ENCODE data around the gene MATN4. TPM values are rescaled to one million over a fixed set of nuclear protein-coding genes. Genes with fewer than 3 reads are reported as not detected.

The MATN4 gene
- total RNA-seq, 1 experiment from 2014 or later, result 0.33 TPM

DNA sequence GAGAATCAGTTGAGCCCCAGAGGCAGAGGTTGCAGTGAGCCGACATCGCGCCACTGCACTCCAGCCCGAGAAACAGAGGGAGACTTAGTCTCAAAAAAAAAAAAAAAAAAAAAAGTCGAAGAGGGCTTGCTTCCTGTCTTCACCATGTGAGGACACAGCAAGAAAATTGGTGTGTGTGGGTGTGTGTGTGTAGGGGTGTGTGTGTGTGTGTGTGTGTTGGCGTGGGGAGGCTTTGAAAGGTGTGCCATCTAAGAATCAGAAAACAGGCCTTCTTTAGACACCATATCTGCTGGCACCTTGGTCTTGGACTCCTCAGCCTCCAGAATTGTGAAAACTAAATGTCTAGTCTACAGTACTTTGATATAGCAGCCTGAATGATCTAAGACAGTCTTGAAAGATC, 8.3 kb downstream of the MATN4 start:
- no TSS peak for BruUV-seq (replicated peaks)
- Histone ChIP-seq H3K4me1 (replicated peaks; ENCODE audit: insufficient read depth) (no peaks in the 10 kb centered on the region), H3K27ac (no peak overlapping the region), H3K9me2 (ENCODE audit: insufficient read depth) (no peaks in the 10 kb centered on the region), H2AFZ (no peak overlapping the region), H3F3A (ENCODE audit: insufficient read depth, low read depth) (no peaks in the 10 kb centered on the region), H3K36me3 (ENCODE audit: low read depth) (no peaks in the 10 kb centered on the region), H4K20me1 (ENCODE audit: insufficient read depth) (no peaks in the 10 kb centered on the region), H3K4me2 (no peak overlapping the region), H3K4me3 (no peak overlapping the region), H3K9me3 (ENCODE audit: insufficient read depth, low read depth) (0 out of 2 replicates have a peak, but pooled peaks cover 3% of the 10 kb centered on the region), H3K27me3 (ENCODE audit: insufficient read depth, low read depth) (no peaks in the 10 kb centered on the region), H3K79me2 (ENCODE audit: low read depth) (no peaks in the 10 kb centered on the region)
- no peak for DNase-seq
- intact Hi-C loops (cut with micrococcal nuclease; ENCODE audit: unreplicated experiment), result loop anchor here (10.0 kb wide), 1 partner anchor 615 kb away; no protein-coding TSS in a partner anchor
- no peak for TF ChIP-seq EZH2 (IDR thresholded peaks at IDR 0.05; ENCODE audit: low read depth)
- TF ChIP-seq, protein P1, sequence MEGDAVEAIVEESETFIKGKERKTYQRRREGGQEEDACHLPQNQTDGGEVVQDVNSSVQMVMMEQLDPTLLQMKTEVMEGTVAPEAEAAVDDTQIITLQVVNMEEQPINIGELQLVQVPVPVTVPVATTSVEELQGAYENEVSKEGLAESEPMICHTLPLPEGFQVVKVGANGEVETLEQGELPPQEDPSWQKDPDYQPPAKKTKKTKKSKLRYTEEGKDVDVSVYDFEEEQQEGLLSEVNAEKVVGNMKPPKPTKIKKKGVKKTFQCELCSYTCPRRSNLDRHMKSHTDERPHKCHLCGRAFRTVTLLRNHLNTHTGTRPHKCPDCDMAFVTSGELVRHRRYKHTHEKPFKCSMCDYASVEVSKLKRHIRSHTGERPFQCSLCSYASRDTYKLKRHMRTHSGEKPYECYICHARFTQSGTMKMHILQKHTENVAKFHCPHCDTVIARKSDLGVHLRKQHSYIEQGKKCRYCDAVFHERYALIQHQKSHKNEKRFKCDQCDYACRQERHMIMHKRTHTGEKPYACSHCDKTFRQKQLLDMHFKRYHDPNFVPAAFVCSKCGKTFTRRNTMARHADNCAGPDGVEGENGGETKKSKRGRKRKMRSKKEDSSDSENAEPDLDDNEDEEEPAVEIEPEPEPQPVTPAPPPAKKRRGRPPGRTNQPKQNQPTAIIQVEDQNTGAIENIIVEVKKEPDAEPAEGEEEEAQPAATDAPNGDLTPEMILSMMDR (conservative IDR thresholded peaks at IDR 0.05), result no peak
- POLR2A ChIA-PET (ENCODE audit: unreplicated experiment), result no interaction called here
- CTCF ChIA-PET, result interaction anchor here (0.7 kb wide), 1 partner anchor 9 kb away, joined by 4 read pairs; no protein-coding TSS in a partner anchor

- Histone ChIP-seq H3K4me2 (no peak overlapping the region), H3K9me3 (ENCODE audit: insufficient read depth, low read depth) (0 out of 2 replicates have a peak, but pooled peaks cover 5% of the 10 kb centered on the region), H4K20me1 (ENCODE audit: insufficient read depth) (no peaks in the 10 kb centered on the region), H3K27me3 (ENCODE audit: insufficient read depth, low read depth) (no peaks in the 10 kb centered on the region), H3K27ac (no peak overlapping the region), H3F3A (ENCODE audit: insufficient read depth, low read depth) (0 out of 2 replicates have a peak, but pooled peaks cover 7% of the 10 kb centered on the region), H3K79me2 (ENCODE audit: low read depth) (no peaks in the 10 kb centered on the region), H3K4me1 (replicated peaks; ENCODE audit: insufficient read depth) (no peaks in the 10 kb centered on the region), H3K4me3 (no peak overlapping the region), H3K36me3 (ENCODE audit: low read depth) (no peaks in the 10 kb centered on the region), H2AFZ (no peak overlapping the region), H3K9me2 (ENCODE audit: insufficient read depth) (no peaks in the 10 kb centered on the region)
- DNase-seq, result no peak
- POLR2A ChIA-PET (ENCODE audit: unreplicated experiment), result no interaction called here
- TF ChIP-seq EZH2 (IDR thresholded peaks at IDR 0.05; ENCODE audit: low read depth), result no peak
- TF ChIP-seq, protein P1 (conservative IDR thresholded peaks at IDR 0.05), result no peak
- intact Hi-C loops (cut with micrococcal nuclease; ENCODE audit: unreplicated experiment), result loop anchor here (10.0 kb wide), 1 partner anchor 613 kb away; no protein-coding TSS in a partner anchor
- CTCF ChIA-PET, result interaction anchor here (0.6 kb wide), 1 partner anchor 191 kb away, joined by 3 read pairs; no protein-coding TSS in a partner anchor
- no TSS peak for BruUV-seq (replicated peaks)
Measured at GRCh38 chr20:45297786-45298497, 10.2 kb downstream of the MATN4 start.

DNA sequence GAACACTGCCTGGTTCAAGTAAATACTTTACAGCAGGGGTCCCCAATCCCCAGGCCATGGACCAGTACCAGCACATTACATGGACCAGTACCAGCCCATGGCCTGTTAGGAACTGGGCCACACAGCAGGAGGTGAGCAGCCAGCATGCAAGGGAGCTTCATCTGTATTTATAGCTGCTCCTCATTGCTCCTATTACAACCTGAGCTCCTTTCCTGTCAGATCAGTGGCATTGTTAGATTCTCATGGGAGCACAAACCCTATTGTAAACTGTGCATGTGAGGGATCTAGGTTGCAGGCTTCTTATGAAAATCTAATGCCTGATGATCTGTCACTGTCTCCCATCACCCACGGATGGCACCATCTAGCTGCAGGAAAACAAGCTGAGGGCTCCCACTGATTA, 13.4 kb downstream of the MATN4 start:
- Histone ChIP-seq H3K27ac (no peak overlapping the region), H3K27me3 (ENCODE audit: insufficient read depth, low read depth) (no peaks in the 10 kb centered on the region), H3K9me2 (ENCODE audit: insufficient read depth) (no peaks in the 10 kb centered on the region), H3K9me3 (ENCODE audit: insufficient read depth, low read depth) (0 out of 2 replicates have a peak, but pooled peaks cover 5% of the 10 kb centered on the region), H3F3A (ENCODE audit: insufficient read depth, low read depth) (peaks cover 24% of the 10 kb centered on the region; the same call in 1 of the 2 replicates), H3K79me2 (ENCODE audit: low read depth) (no peaks in the 10 kb centered on the region), H2AFZ (no peak overlapping the region), H4K20me1 (ENCODE audit: insufficient read depth) (no peaks in the 10 kb centered on the region), H3K36me3 (ENCODE audit: low read depth) (no peaks in the 10 kb centered on the region), H3K4me2 (no peak overlapping the region), H3K4me3 (no peak overlapping the region), H3K4me1 (replicated peaks; ENCODE audit: insufficient read depth) (peaks cover 15% of the 10 kb centered on the region)
- TF ChIP-seq, protein P1 (conservative IDR thresholded peaks at IDR 0.05), result no peak
- TF ChIP-seq EZH2 (IDR thresholded peaks at IDR 0.05; ENCODE audit: low read depth), result no peak
- intact Hi-C loops (cut with micrococcal nuclease; ENCODE audit: unreplicated experiment), result loop anchor here (5.0 to 10.0 kb wide), 2 partner anchors 382 to 610 kb away; partner anchors contain the start of gene PABPC1L
- CTCF ChIA-PET, result interaction anchor here (0.5 to 2.3 kb wide), 11 partner anchors 11 to 283 kb away, joined by 3 to 14 read pairs (median 6); no protein-coding TSS in a partner anchor
- POLR2A ChIA-PET (ENCODE audit: unreplicated experiment), result interaction anchor here (0.6 kb wide), 2 partner anchors 251 to 483 kb away, joined by 4 read pairs; no protein-coding TSS in a partner anchor
- no TSS peak for BruUV-seq (replicated peaks)
- DNase-seq, result no peak
